Activated naive CD8-positive, alpha-beta T cell treated with anti-CD3 and anti-CD28 coated beads, Interleukin-2, amount 50 U/mL, for 24 hours (primary cell): ENCODE data around the gene ZNF225.

Experiments
- ATAC-seq: fragments of 150-1000 bp; cut with Tn5 transposase; one replicate; pipeline ENCODE4 v1.10.0; 2021
- DNase-seq: peaks from one replicate; pipeline ENCODE4 v3.0.0; 2021
- H3K27ac Mint-ChIP-seq: one replicate; pipeline ENCODE4 v1.8.0; 2021; ENCODE audit warnings: mild to moderate bottlenecking, mixed read lengths
- H3K27me3 Mint-ChIP-seq: one replicate; pipeline ENCODE4 v1.8.0; 2021; ENCODE audit warnings: mixed read lengths
- H3K36me3 Mint-ChIP-seq: one replicate; pipeline ENCODE4 v1.8.0; 2021; ENCODE audit warnings: low read depth, mixed read lengths
- H3K4me1 Mint-ChIP-seq: one replicate; pipeline ENCODE4 v1.8.0; 2021; ENCODE audit warnings: mixed read lengths
- H3K4me3 Mint-ChIP-seq: one replicate; pipeline ENCODE4 v1.8.0; 2021; ENCODE audit warnings: mild to moderate bottlenecking, moderate library complexity, mixed read lengths
- H3K9me3 Mint-ChIP-seq: one replicate; pipeline ENCODE4 v1.8.0; 2021; ENCODE audit warnings: mixed read lengths

ZNF225 gene

DNA sequence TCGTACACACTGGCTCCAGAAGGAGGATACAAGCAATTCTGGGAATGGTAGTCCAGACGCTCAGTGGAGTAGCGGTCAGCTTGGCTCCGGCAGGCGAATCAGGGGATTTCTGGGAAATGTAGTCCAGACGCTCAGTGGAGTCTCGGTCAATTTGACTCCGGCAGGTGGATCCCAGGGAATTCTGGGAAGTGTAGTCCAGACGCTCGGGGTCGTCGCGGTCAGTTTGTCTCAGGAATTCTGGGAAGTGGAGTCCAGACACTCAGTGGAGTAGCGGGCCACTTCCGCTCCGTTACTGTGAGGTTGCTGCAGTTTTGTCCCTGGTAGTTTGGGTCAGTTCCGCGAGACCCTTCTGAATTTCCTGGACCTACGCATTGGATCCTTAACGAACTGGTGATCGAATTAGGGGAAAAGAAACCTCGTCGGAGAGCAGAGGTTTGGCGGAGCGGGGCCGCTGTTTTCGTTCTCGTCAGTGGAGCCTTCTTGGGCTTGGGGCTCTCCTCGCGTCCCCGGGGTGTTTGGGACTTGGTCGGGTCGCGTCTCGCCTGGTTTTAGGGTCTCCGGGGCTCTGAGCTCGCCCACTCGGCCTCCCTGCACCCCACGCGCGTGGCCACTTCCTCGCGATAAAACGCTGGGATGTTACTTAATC lies at the start of gene ZNF225:
ZNF225 (plus strand) TSS at position 262 of the 646 bp plus-strand sequence. CDS start 2,429 bp downstream, outside the sequence.
- Mint-ChIP-seq H3K9me3 (peaks cover 21% of the 10 kb centered on the region), H3K27me3 (no peaks in the 10 kb centered on the region), H3K36me3 (peaks cover 48% of the 10 kb centered on the region), H3K4me1 (peaks cover 31% of the 10 kb centered on the region), H3K4me3 (peak within 1 kb of the TSS; percentile 100), H3K27ac (peak within 1 kb of the TSS; percentile 97)
- ATAC-seq (peak; percentile 98), DNase-seq (peak; percentile 83)

GRCh38 chr19:44066305-44066704 lies 46.9 kb upstream of the ZNF225 start:
- ATAC-seq (no peak), DNase-seq (no peak)
- H3K4me1 Mint-ChIP-seq, result peaks cover 5% of the 10 kb centered on the region
- no peak overlapping the region for H3K27ac Mint-ChIP-seq
- H3K9me3 Mint-ChIP-seq, result peaks cover 68% of the 10 kb centered on the region
- H3K36me3 Mint-ChIP-seq, result peaks cover 63% of the 10 kb centered on the region
- H3K27me3 Mint-ChIP-seq, result no peaks in the 10 kb centered on the region
- H3K4me3 Mint-ChIP-seq, result no peak overlapping the region

DNA sequence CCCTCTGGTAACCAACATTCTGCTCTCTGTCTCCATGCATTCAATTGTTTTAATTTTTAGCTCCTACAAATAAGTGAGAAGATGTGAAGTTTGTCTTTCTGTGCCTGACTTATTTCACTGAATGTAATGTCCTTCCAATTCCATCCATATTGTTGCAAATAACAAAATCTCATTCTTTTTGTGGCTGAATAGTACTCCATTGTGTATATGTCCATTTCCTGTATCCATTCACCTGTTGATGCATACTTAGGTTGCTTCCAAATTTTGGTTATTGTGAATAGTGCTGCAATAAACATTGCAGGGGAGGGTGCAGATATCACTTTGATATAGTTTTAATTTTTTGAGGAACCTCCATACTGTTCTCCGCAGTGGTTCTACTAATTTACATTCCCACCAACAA lies 43.8 kb upstream of the ZNF225 start:
- ATAC-seq, result no peak
- no peak for DNase-seq
- Mint-ChIP-seq H3K4me1 (peaks cover 22% of the 10 kb centered on the region), H3K27me3 (no peaks in the 10 kb centered on the region), H3K4me3 (no peak overlapping the region), H3K27ac (no peak overlapping the region), H3K36me3 (peaks cover 40% of the 10 kb centered on the region), H3K9me3 (peaks cover 63% of the 10 kb centered on the region)

- Mint-ChIP-seq H3K4me1 (peaks cover 22% of the 10 kb centered on the region), H3K4me3 (peak within 1 kb of the TSS; percentile 84), H3K36me3 (peaks cover 30% of the 10 kb centered on the region), H3K27me3 (no peaks in the 10 kb centered on the region), H3K9me3 (peaks cover 48% of the 10 kb centered on the region), H3K27ac (peak within 1 kb of the TSS; percentile 68)
- DNase-seq (peak; percentile 78), ATAC-seq (peak; percentile 100)
These were observed 41.2 kb upstream of the ZNF225 start, which contains the start of gene ZNF284 for GRCh38 chr19:44071824-44072542. ZNF284 (plus strand) TSS chr19:44072159; CDS start chr19:44076390, 4,231 bp downstream.

DNA sequence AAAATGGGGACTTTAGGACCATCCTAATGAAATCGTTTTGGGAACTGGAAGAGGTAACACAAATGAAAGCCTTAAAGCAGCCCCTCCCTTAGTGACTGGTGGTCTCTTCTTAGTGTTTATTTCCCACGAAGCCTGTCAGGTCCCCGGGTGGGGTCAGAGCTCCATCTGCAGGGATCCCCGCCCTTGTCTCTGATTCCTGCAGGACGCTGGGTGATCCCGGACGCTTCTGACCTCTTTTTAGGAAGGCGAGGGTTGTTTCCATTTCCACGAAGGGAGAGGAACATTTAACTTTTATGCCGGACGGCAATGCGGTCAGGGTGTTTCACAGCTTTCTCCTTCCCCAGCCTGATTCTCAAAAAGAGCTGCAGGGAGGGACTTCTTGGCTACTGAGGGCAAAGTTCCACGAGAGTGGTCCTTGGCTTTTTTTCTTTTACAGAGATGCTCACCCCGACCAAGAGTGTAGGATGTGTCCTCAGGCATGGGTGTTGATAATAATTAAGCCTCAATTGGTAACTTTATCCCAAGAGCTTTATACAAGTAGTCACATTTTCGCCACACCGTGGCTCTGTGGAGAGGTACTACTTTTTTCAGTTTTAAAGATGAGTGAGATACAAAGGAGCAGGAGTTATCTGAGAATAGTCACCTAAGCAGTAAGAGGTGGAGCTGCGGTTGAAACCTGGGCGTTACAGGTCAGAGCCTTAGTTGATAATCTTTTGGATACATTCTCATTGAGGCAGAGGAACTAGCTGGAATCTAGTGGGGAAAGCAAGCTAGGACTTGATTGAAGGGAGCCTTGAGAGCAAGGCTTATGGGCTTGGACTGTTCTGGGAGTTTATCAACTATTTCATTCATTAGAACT lies 40.4 kb upstream of the ZNF225 start:
- Mint-ChIP-seq H3K9me3 (peaks cover 42% of the 10 kb centered on the region), H3K4me1 (peaks cover 22% of the 10 kb centered on the region), H3K4me3 (peak overlapping the region; percentile 84), H3K27me3 (no peaks in the 10 kb centered on the region), H3K27ac (peak overlapping the region; percentile 68), H3K36me3 (peaks cover 32% of the 10 kb centered on the region)
- ATAC-seq (no peak), DNase-seq (peak; percentile 6)

DNA sequence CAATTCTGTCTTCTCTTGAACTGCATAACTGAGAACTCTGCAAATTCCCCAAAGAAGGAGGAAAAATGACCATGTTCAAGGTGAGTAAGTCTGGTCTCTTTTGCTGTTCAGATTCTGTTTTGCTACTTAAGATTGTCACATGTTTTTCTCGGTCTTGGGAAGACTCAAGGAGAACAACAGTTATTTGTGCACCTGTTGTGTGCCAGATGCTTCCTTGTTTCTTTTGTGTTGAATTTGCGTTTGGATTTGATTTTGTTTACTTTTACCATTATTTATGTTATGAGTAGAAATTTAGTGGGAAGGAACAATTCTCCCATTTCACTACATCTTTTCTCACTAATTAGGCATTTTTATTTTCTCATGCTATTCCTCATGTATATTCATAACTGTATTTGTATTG lies 36.9 kb upstream of the ZNF225 start:
- Mint-ChIP-seq H3K4me3 (no peak overlapping the region), H3K4me1 (peaks cover 17% of the 10 kb centered on the region), H3K9me3 (peaks cover 15% of the 10 kb centered on the region), H3K27me3 (no peaks in the 10 kb centered on the region), H3K36me3 (peaks cover 32% of the 10 kb centered on the region), H3K27ac (no peak overlapping the region)
- DNase-seq (no peak), ATAC-seq (no peak)

GRCh38 chr19:44092108-44092507 lies 21.1 kb upstream of the ZNF225 start:
- peaks cover 10% of the 10 kb centered on the region for H3K4me1 Mint-ChIP-seq
- ATAC-seq (no peak), DNase-seq (no peak)
- H3K27me3 Mint-ChIP-seq, result no peaks in the 10 kb centered on the region
- H3K36me3 Mint-ChIP-seq, result peaks cover 15% of the 10 kb centered on the region
- no peak overlapping the region for H3K27ac Mint-ChIP-seq
- H3K4me3 Mint-ChIP-seq, result no peak overlapping the region
- H3K9me3 Mint-ChIP-seq, result peaks cover 13% of the 10 kb centered on the region

DNA sequence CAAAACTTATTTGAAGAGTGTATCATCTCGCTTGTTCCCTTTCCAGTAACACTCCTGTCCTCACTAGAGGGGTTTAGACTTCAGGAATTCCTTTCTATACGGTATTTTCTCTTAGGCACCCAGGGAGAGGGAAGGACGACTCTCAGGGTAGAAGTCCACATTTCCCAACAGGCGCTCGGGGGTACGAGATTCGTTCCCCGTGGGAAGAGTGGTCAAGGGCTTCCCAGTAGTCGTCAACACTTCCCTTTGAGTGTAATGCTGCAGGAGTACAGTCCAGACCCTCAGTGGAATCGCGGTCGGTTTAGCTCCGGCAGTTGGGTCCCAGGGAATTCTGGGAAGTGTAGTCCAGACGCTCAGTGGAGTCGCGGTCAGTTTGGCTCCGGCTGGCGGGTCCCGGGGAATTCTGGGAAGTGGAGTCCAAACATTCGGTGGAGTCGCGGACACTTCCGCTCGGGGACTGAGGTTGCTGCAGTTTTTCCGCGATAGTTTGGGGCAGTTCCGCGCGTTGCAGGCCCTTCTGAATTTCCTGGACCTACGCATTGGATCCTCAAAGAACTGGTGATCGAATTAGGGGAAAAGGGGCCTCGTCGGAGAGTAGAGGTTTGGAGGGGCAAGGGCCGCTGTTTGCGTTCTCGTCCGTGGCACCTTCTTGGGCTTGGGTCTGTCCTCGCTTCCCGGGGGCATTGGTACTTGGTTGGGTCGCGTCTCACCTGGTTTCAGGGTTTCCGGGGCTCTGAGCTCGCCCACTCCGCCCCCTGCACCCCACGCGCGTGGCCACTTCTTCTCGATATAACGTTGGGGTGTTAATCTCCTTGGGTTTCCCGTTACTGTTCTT lies 19.1 kb upstream of the ZNF225 start, which contains the start of gene ZNF224:
ZNF224 (plus strand) TSS at position 431 of the 835 bp plus-strand sequence. CDS start 3,513 bp downstream, outside the sequence.
- Mint-ChIP-seq H3K36me3 (peaks cover 25% of the 10 kb centered on the region), H3K4me1 (peaks cover 10% of the 10 kb centered on the region), H3K9me3 (peaks cover 12% of the 10 kb centered on the region), H3K27ac (peak within 1 kb of the TSS; percentile 88), H3K4me3 (peak within 1 kb of the TSS; percentile 90), H3K27me3 (no peaks in the 10 kb centered on the region)
- peak; percentile 89 for ATAC-seq
- DNase-seq, result peak; percentile 82

GRCh38 chr19:44107751-44108150 lies 5.4 kb upstream of the ZNF225 start:
- H3K27me3 Mint-ChIP-seq, result no peaks in the 10 kb centered on the region
- H3K4me1 Mint-ChIP-seq, result peaks cover 14% of the 10 kb centered on the region
- no peak overlapping the region for H3K27ac Mint-ChIP-seq
- H3K4me3 Mint-ChIP-seq, result no peak overlapping the region
- DNase-seq, result no peak
- H3K36me3 Mint-ChIP-seq, result peaks cover 76% of the 10 kb centered on the region
- peaks cover 60% of the 10 kb centered on the region for H3K9me3 Mint-ChIP-seq
- no peak for ATAC-seq

GRCh38 chr19:44109458-44109857 lies 3.7 kb upstream of the ZNF225 start:
- ATAC-seq, result no peak
- DNase-seq, result no peak
- peaks cover 50% of the 10 kb centered on the region for H3K9me3 Mint-ChIP-seq
- H3K36me3 Mint-ChIP-seq, result peaks cover 59% of the 10 kb centered on the region
- H3K27ac Mint-ChIP-seq, result no peak overlapping the region
- H3K27me3 Mint-ChIP-seq, result no peaks in the 10 kb centered on the region
- peaks cover 25% of the 10 kb centered on the region for H3K4me1 Mint-ChIP-seq
- H3K4me3 Mint-ChIP-seq, result no peak overlapping the region

DNA sequence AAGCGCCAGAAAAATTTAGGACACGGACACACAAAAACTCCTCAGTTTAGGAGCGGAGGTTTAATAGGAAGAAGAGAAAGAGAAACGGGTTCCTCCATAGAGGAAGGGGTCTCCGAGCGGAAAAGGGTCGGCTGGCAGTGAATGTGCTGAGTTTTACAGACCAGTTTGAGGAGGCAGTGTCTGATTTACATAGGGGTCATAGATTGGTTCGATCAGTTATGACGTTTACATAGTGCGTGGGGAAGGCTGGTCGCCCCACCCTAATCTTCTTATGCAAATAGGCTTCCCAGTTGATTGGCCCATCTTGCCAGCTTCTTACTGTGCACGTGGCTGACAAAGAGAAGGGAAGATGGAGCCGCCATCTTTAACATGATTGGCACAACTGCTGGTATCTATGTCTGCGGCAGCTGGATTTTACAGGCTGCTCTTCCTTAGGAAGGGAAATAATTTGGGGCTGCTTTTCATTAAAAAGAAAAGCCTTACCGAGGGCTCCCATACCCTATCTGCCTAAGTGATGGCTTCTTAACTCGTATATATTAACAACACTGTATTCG lies 1.2 kb upstream of the ZNF225 start:
- DNase-seq (no peak), ATAC-seq (peak; percentile 21)
- Mint-ChIP-seq H3K27me3 (no peaks in the 10 kb centered on the region), H3K36me3 (peaks cover 52% of the 10 kb centered on the region), H3K9me3 (peaks cover 34% of the 10 kb centered on the region), H3K4me3 (peak overlapping the region; percentile 53), H3K27ac (no peak overlapping the region), H3K4me1 (peaks cover 31% of the 10 kb centered on the region)

GRCh38 chr19:44112802-44113137 lies 429 bp upstream of the ZNF225 start:
- Mint-ChIP-seq H3K27ac (peak overlapping the region; percentile 97), H3K4me3 (peak overlapping the region; percentile 100), H3K9me3 (peaks cover 26% of the 10 kb centered on the region), H3K27me3 (no peaks in the 10 kb centered on the region), H3K36me3 (peaks cover 50% of the 10 kb centered on the region), H3K4me1 (peaks cover 31% of the 10 kb centered on the region)
- no peak for ATAC-seq
- DNase-seq, result no peak

GRCh38 chr19:44113784-44114390 lies 688 bp downstream of the ZNF225 start:
- Mint-ChIP-seq H3K4me3 (peak overlapping the region; percentile 100), H3K27me3 (no peaks in the 10 kb centered on the region), H3K27ac (peak overlapping the region; percentile 97), H3K9me3 (peaks cover 18% of the 10 kb centered on the region), H3K36me3 (peaks cover 47% of the 10 kb centered on the region), H3K4me1 (peaks cover 31% of the 10 kb centered on the region)
- peak; percentile 10 for DNase-seq
- no peak for ATAC-seq
